Lung (tissue), 12 donors: ENCODE results near the gene FER1L5. TPM values are rescaled to one million over a fixed set of nuclear protein-coding genes. Genes with fewer than 3 reads are reported as not detected.
A peak's percentile ranks its signal among the peaks of the same experiment; 100 is the strongest.

Source experiments
- ATAC-seq: fragments of 200-7000 bp; cut with Tn5 transposase; one replicate; pipeline ENCODE4 v1.9.1; 2020; ENCODE audit warnings: moderate number of reproducible peaks; ENCODE audit not compliant: insufficient read depth, low FRiP score
- DNase-seq, 3 donors: peaks; one replicate each; pipeline ENCODE4 v3.0.0-alpha.2; 2013 to 2017
- H3K27ac ChIP-seq, 2 donors: one replicate each; pipeline ENCODE4 v1.5.1; 2013; ENCODE audit warnings: mild to moderate bottlenecking in 2 of 2, moderate library complexity in 2 of 2, control low read depth in 1 of 2, inconsistent platforms in 1 of 2, low read depth in 1 of 2, low read length in 1 of 2
- H3K27me3 ChIP-seq, 3 donors: one replicate each; pipeline ENCODE4 v1.5.1; 2013; ENCODE audit warnings: low read length in 2 of 3; ENCODE audit not compliant: control insufficient read depth in 3 of 3, insufficient read depth in 3 of 3
- H3K36me3 ChIP-seq, 4 donors: one replicate each; pipeline ENCODE4 v1.5.1; 2013; ENCODE audit warnings: low read length in 4 of 4, mild to moderate bottlenecking in 1 of 4, moderate library complexity in 1 of 4; ENCODE audit not compliant: control insufficient read depth in 4 of 4, insufficient read depth in 4 of 4
- H3K4me1 ChIP-seq, 5 donors: one replicate each; pipeline ENCODE4 v1.5.1; 2013; ENCODE audit warnings: low read length in 5 of 5, mild to moderate bottlenecking in 2 of 5, moderate library complexity in 1 of 5; ENCODE audit not compliant: control insufficient read depth in 5 of 5, insufficient read depth in 5 of 5
- H3K4me3 ChIP-seq: one replicate; pipeline ENCODE4 v1.5.1; 2013; ENCODE audit warnings: mild to moderate bottlenecking, control low read depth, moderate library complexity
- H3K9ac ChIP-seq, 2 donors: one replicate each; pipeline ENCODE4 v1.5.1; 2013; ENCODE audit warnings: low read length in 2 of 2, control low read depth in 1 of 2; ENCODE audit not compliant: insufficient read depth in 1 of 2
- H3K9me3 ChIP-seq, 4 donors: one replicate each; pipeline ENCODE4 v1.5.1; 2013; ENCODE audit warnings: low read length in 3 of 4, mild to moderate bottlenecking in 1 of 4, moderate library complexity in 1 of 4; ENCODE audit not compliant: control insufficient read depth in 4 of 4, insufficient read depth in 3 of 4
- CTCF ChIP-seq: IDR thresholded peaks from 2 replicates; pipeline ENCODE4 v1.5.1; 2012; ENCODE audit warnings: mild to moderate bottlenecking; ENCODE audit errors: control extremely low read depth, extremely low read depth
- WGBS, 2 donors: extraction: QIAGEN DNeasy Blood & Tissue Kit; methylation state at CpG; one replicate each; pipeline ENCODE4 v1.1.7; 2013; 5-methylcytosine and 5-hydroxymethylcytosine counted together
- polyA plus RNA-seq, 2 donors: library from polyadenylated mRNA; stranded (reverse); fragments of 200-250 nt; gene quantifications; one replicate each; pipeline ENCODE4 v1.2.1, GENCODE V29; 2013
- total RNA-seq, 2 donors: library from RNA; depleted of rRNA in 1 of 2; stranded (reverse); fragments of >200 nt in 1 of 2; gene quantifications; one replicate each; pipeline ENCODE4 v1.2.1, GENCODE V29; 2014 to 2021
- donor health status: control.
- donor health status: control.
- donor health status: Bipolar disorder and iron deficiency.
- donor health status: healthy.
- donor health status: DM: yes; HTN: yes; CAD: no.

FER1L5 gene
- total and polyA plus RNA-seq, 4 donors, result 0.09 to 0.77 (median 0.40) TPM

GRCh38 chr2:96689431-96689991, 46.9 kb downstream of the FER1L5 start:
- H3K4me3 ChIP-seq, result no peak overlapping the region
- DNase-seq, result no peak
- no peaks in the 10 kb centered on the region for H3K36me3 ChIP-seq
- no peak overlapping the region for H3K27ac ChIP-seq
- H3K27me3 ChIP-seq, result no peaks in the 10 kb centered on the region
- H3K9me3 ChIP-seq, result no peaks in the 10 kb centered on the region
- TF ChIP-seq CTCF, result no peak
- H3K9ac ChIP-seq, result no peak overlapping the region
- 97 to 98% methylated on average over 14 of the region's 14 CpGs for WGBS, 2 donors
- peaks cover 0 to 23% (median 10%) of the 10 kb centered on the region in 5 donors for H3K4me1 ChIP-seq
- no peak for ATAC-seq

- ATAC-seq, result no peak
- Histone ChIP-seq H3K36me3 (no peaks in the 10 kb centered on the region), H3K4me3 (no peak overlapping the region), H3K9ac (no peak overlapping the region), H3K27ac (peak overlapping the region in 1 of 2 donors; percentile 8), H3K4me1 (peaks cover 0 to 18% (median 7%) of the 10 kb centered on the region in 5 donors), H3K9me3 (no peaks in the 10 kb centered on the region), H3K27me3 (no peaks in the 10 kb centered on the region)
- TF ChIP-seq CTCF, result no peak
- WGBS, 2 donors, result 91 to 93% methylated on average over 16 of the region's 16 CpGs
- DNase-seq, result no peak
These were observed 47.9 kb downstream of the FER1L5 start for GRCh38 chr2:96690306-96691021.

- ATAC-seq (no peak), DNase-seq (no peak)
- H3K9ac ChIP-seq, result no peak overlapping the region
- WGBS, 2 donors, result 92 to 95% methylated on average over 29 to 30 of the region's 30 CpGs
- no peaks in the 10 kb centered on the region for H3K27me3 ChIP-seq
- no peak overlapping the region for H3K4me3 ChIP-seq
- H3K4me1 ChIP-seq, result peaks cover 0 to 12% (median 2%) of the 10 kb centered on the region in 5 donors
- no peak overlapping the region for H3K27ac ChIP-seq
- H3K9me3 ChIP-seq, result no peaks in the 10 kb centered on the region
- H3K36me3 ChIP-seq, result no peaks in the 10 kb centered on the region
- no peak for TF ChIP-seq CTCF
These were observed 48.6 kb downstream of the FER1L5 start for GRCh38 chr2:96691022-96691612.
